K562 (cell line): ENCODE results near the gene REXO2.

Experiments
- POLR2A ChIP-seq: fragments of 450-650 bp; conservative IDR thresholded peaks from 2 replicates; pipeline ENCODE4 v1.6.1; 2016
- RCOR1 ChIP-seq, 2 experiments: IDR thresholded peaks; 2 replicates each; pipeline ENCODE4 v1.6.1; 2012; ENCODE audit warnings: low read depth in 2 of 2, low read length in 2 of 2, borderline replicate concordance in 1 of 2, improper control_type of control experiment in 1 of 2
- SMAD1 ChIP-seq: fragments of 150-350 bp; IDR thresholded peaks from 2 replicates; pipeline ENCODE4 v1.6.1; 2014; ENCODE audit warnings: low read length, low read depth; ENCODE audit not compliant: partially characterized antibody
- SREBF2 ChIP-seq: sonication (generic); formaldehyde crosslinking; IDR thresholded peaks from 2 replicates; pipeline ENCODE4 v1.4.0; 2020; ENCODE audit warnings: mild to moderate bottlenecking, missing genetic modification reagents
- USF2 ChIP-seq: sonication (generic); formaldehyde crosslinking; IDR thresholded peaks from 2 replicates; pipeline ENCODE4 v1.5.0; 2020; ENCODE audit warnings: missing genetic modification reagents
- ZNF175 ChIP-seq: fragments of 200-800 bp; sonication (Bioruptor generic); IDR thresholded peaks from 2 replicates; pipeline ENCODE4 v1.6.1; 2016; ENCODE audit warnings: low read depth, mild to moderate bottlenecking, missing genetic modification characterization, missing compliant biosample characterization
- ZNF311 ChIP-seq: fragments of 250-450 bp; sonication (Bioruptor Pico); IDR thresholded peaks from 2 replicates; pipeline ENCODE4 v1.4.0; 2020; ENCODE audit warnings: mild to moderate bottlenecking, moderate library complexity

GRCh38 chr11:114478768-114479167, 39.5 kb downstream of the REXO2 start:
- TF ChIP-seq RCOR1 (IDR thresholded peaks at IDR 0.05; ENCODE audit: borderline replicate concordance in 1 of 2, low read depth in 2 of 2, low read length in 2 of 2) (no peak), POLR2A (no peak), USF2 (CRISPR knock-in tag) (no peak), SREBF2 (CRISPR knock-in tag) (no peak), SMAD1 (no peak), ZNF175 (no peak), ZNF311 (CRISPR knock-in tag) (no peak)
